Skeletal muscle satellite cell (primary cell): ENCODE results near the gene BLTP3B. TPM values are rescaled to one million over a fixed set of nuclear protein-coding genes. Genes with fewer than 3 reads are reported as not detected.

Experiments used
- H3K27me3 ChIP-seq: 2 replicates; pipeline ENCODE4 v1.7.0; 2013; ENCODE audit warnings: low read length; ENCODE audit not compliant: control insufficient read depth, insufficient read depth
- H3K36me3 ChIP-seq: 2 replicates; pipeline ENCODE4 v1.7.0; 2013; ENCODE audit warnings: mild to moderate bottlenecking, control low read depth, low read length; ENCODE audit not compliant: insufficient read depth
- H3K4me1 ChIP-seq: 2 replicates; pipeline ENCODE4 v1.7.0; 2013; ENCODE audit warnings: low read length; ENCODE audit not compliant: control insufficient read depth, insufficient read depth
- H3K4me2 ChIP-seq: 2 replicates; pipeline ENCODE4 v1.7.0; 2013; ENCODE audit warnings: mild to moderate bottlenecking, low read length
- H3K4me3 ChIP-seq: 2 replicates; pipeline ENCODE4 v1.7.0; 2013; ENCODE audit warnings: low read length
- H3K9ac ChIP-seq: 2 replicates; pipeline ENCODE4 v1.7.0; 2013; ENCODE audit warnings: mild to moderate bottlenecking, low read depth, low read length, moderate library complexity
- H3K9me3 ChIP-seq: replicated peaks from 2 replicates; pipeline ENCODE4 v1.7.0; 2013; ENCODE audit warnings: mild to moderate bottlenecking, control low read depth, low read length
- small RNA-seq: library from RNA; depleted of rRNA; stranded (forward); fragments of <200 nt; gene quantifications from one replicate; pipeline ENCODE3, GENCODE V24; 2012

BLTP3B gene

DNA sequence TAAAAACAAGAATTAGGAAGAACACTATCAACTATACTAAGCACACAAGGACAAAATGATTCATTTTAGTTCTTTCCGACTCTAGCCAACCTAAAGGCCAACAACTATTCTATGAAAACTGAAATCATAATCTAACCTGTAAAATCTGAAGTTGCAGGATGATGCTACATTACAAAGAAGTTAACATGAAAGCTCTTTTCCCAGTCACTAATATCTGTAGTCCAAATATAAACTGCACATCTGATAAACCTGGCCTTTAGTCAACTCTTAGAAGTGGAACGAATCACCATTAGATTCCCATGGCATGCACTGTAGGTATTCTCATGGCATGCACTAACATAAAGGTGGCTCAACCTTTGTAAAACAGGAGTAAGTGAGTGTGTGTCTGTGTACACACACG lies 41.7 kb downstream of the BLTP3B start:
- H3K36me3 ChIP-seq = no peaks in the 10 kb centered on the region
- no peak overlapping the region for H3K4me2 ChIP-seq
- no peak overlapping the region for H3K4me3 ChIP-seq
- no peaks in the 10 kb centered on the region for H3K27me3 ChIP-seq
- H3K4me1 ChIP-seq = no peaks in the 10 kb centered on the region
- no peak overlapping the region for H3K9ac ChIP-seq
- no peaks in the 10 kb centered on the region for H3K9me3 ChIP-seq

Small RNA genes lying within 50 kb of the gene (small RNA-seq; reads per million reads assigned to genes)
- gene MIR1827 = not detected
- not detected for gene RN7SL176P
